ENCODE results near the gene EVI5L. TPM values are rescaled to one million over a fixed set of nuclear protein-coding genes. Genes with fewer than 3 reads are reported as not detected.
A peak's percentile ranks its signal among the peaks of the same experiment; 100 is the strongest.

Gene EVI5L
- total and polyA plus RNA-seq, 2 of the 13 experiments (the other 11 are each of a cell fraction or from before 2014, with no cell fraction given) = 1.7 to 2.4 TPM

DNA sequence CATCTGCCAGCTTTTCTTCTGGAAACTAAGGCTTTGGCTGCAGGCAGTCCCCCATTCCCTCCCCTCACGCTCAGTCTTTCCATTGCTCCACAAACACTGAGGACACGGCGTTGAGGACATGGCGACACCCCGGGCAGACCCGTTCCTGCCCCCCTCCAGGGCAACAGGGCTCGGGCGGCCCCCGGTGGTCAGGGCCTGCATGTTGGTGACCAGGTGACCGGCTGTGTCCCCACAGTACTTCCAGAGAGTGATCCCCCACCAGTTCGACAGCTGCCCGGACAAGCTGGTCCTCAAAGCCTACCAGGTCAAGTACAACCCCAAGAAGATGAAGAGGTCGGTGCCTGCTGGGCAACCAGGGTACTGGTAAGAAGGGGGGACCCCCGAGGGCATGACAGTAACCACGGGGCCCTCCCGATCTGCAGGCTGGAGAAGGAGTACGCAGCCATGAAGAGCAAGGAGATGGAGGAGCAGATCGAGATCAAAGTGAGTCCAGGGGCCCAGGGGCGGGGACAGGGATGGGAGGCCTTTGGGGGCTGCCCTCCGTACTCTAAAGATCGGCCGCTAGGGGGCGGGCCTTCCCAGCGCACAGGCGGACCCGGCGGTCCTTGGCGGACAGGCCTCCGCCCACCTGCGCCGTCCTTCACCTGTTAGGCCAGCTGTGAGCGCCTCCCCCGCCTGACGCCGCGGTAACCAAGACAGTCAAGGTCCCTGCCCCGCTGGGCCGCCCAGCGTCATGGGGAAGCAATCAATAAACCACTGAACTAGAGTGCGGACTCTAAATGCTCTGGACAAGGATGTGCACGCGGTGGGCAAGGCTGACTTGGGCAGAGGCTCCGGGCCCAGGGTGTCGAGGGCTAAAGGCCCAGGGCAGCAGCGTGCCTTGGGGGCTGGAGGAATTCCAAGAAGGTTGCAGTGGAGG is 23.1 kb downstream of the EVI5L start (continued):
- no peak for TF ChIP-seq NPAS2 (CRISPR knock-in tag; IDR thresholded peaks at IDR 0.05; ENCODE audit: borderline replicate concordance)
- peak; percentile 66; the same call in 1 of the 2 replicates for TF ChIP-seq ZNF335 (CRISPR knock-in tag; IDR thresholded peaks at IDR 0.05)
- 0 out of 2 replicates have a peak, but pooled peaks have one; percentile 51 for TF ChIP-seq ZNF30 (CRISPR knock-in tag; IDR thresholded peaks at IDR 0.05)
- peak; percentile 39; the same call in 1 of the 2 replicates for TF ChIP-seq ZNF652 (CRISPR knock-in tag; IDR thresholded peaks at IDR 0.05; ENCODE audit: borderline replicate concordance, low read depth)
- TF ChIP-seq TEAD3 (CRISPR knock-in tag; optimal IDR thresholded peaks at IDR 0.05; ENCODE audit: borderline replicate concordance) = peak; percentile 85
- TF ChIP-seq, protein P1, sequence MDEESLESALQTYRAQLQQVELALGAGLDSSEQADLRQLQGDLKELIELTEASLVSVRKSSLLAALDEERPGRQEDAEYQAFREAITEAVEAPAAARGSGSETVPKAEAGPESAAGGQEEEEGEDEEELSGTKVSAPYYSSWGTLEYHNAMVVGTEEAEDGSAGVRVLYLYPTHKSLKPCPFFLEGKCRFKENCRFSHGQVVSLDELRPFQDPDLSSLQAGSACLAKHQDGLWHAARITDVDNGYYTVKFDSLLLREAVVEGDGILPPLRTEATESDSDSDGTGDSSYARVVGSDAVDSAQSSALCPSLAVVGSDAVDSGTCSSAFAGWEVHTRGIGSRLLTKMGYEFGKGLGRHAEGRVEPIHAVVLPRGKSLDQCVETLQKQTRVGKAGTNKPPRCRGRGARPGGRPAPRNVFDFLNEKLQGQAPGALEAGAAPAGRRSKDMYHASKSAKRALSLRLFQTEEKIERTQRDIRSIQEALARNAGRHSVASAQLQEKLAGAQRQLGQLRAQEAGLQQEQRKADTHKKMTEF (CRISPR knock-in tag; IDR thresholded peaks at IDR 0.05) = peak; percentile 94
- TF ChIP-seq, protein P2, sequence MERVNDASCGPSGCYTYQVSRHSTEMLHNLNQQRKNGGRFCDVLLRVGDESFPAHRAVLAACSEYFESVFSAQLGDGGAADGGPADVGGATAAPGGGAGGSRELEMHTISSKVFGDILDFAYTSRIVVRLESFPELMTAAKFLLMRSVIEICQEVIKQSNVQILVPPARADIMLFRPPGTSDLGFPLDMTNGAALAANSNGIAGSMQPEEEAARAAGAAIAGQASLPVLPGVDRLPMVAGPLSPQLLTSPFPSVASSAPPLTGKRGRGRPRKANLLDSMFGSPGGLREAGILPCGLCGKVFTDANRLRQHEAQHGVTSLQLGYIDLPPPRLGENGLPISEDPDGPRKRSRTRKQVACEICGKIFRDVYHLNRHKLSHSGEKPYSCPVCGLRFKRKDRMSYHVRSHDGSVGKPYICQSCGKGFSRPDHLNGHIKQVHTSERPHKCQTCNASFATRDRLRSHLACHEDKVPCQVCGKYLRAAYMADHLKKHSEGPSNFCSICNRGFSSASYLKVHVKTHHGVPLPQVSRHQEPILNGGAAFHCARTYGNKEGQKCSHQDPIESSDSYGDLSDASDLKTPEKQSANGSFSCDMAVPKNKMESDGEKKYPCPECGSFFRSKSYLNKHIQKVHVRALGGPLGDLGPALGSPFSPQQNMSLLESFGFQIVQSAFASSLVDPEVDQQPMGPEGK (CRISPR knock-in tag; IDR thresholded peaks at IDR 0.05) = peak; percentile 91
- peak; percentile 72; the same call in 1 of the 2 replicates for TF ChIP-seq KMT2B (CRISPR knock-in tag; IDR thresholded peaks at IDR 0.05)
- TF ChIP-seq, protein P3, sequence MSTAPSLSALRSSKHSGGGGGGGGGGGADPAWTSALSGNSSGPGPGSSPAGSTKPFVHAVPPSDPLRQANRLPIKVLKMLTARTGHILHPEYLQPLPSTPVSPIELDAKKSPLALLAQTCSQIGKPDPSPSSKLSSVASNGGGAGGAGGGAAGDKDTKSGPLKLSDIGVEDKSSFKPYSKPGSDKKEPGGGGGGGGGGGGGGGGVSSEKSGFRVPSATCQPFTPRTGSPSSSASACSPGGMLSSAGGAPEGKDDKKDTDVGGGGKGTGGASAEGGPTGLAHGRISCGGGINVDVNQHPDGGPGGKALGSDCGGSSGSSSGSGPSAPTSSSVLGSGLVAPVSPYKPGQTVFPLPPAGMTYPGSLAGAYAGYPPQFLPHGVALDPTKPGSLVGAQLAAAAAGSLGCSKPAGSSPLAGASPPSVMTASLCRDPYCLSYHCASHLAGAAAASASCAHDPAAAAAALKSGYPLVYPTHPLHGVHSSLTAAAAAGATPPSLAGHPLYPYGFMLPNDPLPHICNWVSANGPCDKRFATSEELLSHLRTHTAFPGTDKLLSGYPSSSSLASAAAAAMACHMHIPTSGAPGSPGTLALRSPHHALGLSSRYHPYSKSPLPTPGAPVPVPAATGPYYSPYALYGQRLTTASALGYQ (CRISPR knock-in tag; IDR thresholded peaks at IDR 0.05) = peak; percentile 74
- TF ChIP-seq EP300 (IDR thresholded peaks at IDR 0.05; ENCODE audit: low read depth in 2 of 2, low read length in 2 of 2) = no peak; a peak in 1 of 4 replicates
- peak; percentile 73 for TF ChIP-seq EP300 (CRISPR knock-in tag; IDR thresholded peaks at IDR 0.05; ENCODE audit: borderline replicate concordance)
- TF ChIP-seq, protein P4, sequence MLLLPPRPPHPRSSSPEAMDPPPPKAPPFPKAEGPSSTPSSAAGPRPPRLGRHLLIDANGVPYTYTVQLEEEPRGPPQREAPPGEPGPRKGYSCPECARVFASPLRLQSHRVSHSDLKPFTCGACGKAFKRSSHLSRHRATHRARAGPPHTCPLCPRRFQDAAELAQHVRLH (CRISPR knock-in tag; IDR thresholded peaks at IDR 0.05; ENCODE audit: borderline replicate concordance, low read depth) = peak; percentile 87
- TF ChIP-seq ZNF567 (CRISPR knock-in tag; IDR thresholded peaks at IDR 0.05; ENCODE audit: borderline replicate concordance) = no peak; the same call in 1 of the 2 replicates
- TF ChIP-seq NCOR1 (IDR thresholded peaks at IDR 0.05; ENCODE audit: borderline replicate concordance, low read length) = peak; percentile 55; the same call in 1 of the 2 replicates
- no peak for TF ChIP-seq ZNF484 (CRISPR knock-in tag; IDR thresholded peaks at IDR 0.05; ENCODE audit: borderline replicate concordance, low read depth)
- TF ChIP-seq SRSF9 (IDR thresholded peaks at IDR 0.05; ENCODE audit: borderline replicate concordance, insufficient read depth, low read depth, low read length, poor library complexity, severe bottlenecking) = no peak
- TF ChIP-seq ZFP41 (CRISPR knock-in tag; IDR thresholded peaks at IDR 0.05; ENCODE audit: borderline replicate concordance) = no peak
- TF ChIP-seq, protein P5, sequence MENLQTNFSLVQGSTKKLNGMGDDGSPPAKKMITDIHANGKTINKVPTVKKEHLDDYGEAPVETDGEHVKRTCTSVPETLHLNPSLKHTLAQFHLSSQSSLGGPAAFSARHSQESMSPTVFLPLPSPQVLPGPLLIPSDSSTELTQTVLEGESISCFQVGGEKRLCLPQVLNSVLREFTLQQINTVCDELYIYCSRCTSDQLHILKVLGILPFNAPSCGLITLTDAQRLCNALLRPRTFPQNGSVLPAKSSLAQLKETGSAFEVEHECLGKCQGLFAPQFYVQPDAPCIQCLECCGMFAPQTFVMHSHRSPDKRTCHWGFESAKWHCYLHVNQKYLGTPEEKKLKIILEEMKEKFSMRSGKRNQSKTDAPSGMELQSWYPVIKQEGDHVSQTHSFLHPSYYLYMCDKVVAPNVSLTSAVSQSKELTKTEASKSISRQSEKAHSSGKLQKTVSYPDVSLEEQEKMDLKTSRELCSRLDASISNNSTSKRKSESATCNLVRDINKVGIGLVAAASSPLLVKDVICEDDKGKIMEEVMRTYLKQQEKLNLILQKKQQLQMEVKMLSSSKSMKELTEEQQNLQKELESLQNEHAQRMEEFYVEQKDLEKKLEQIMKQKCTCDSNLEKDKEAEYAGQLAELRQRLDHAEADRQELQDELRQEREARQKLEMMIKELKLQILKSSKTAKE (CRISPR knock-in tag; IDR thresholded peaks at IDR 0.05; ENCODE audit: borderline replicate concordance) = peak; percentile 75; the same call in 1 of the 2 replicates
- peak; percentile 39; the same call in 1 of the 2 replicates for TF ChIP-seq CAMTA2 (CRISPR knock-in tag; IDR thresholded peaks at IDR 0.05; ENCODE audit: borderline replicate concordance)
- peak; percentile 47 for TF ChIP-seq SRSF1 (optimal IDR thresholded peaks at IDR 0.05; ENCODE audit: low read depth, low read length)
